ACC112 (cell line): ENCODE measurements around the gene RBFOX2.

Experiments used
- H2AFZ ChIP-seq: fragments of 200-600 bp; sonication (generic); one replicate; pipeline ENCODE4 v1.6.0; 2017; ENCODE audit warnings: antibody characterized with exemption, low read length; ENCODE audit not compliant: unreplicated experiment
- H3K27ac ChIP-seq: fragments of 200-600 bp; sonication (generic); 2 replicates; pipeline ENCODE4 v1.5.1; 2014; ENCODE audit warnings: low read depth, mild to moderate bottlenecking, antibody characterized with exemption, low read length, moderate library complexity
- H3K27me3 ChIP-seq: fragments of 200-600 bp; sonication (generic); 2 replicates; pipeline ENCODE4 v1.6.1; 2014; ENCODE audit warnings: mild to moderate bottlenecking, antibody characterized with exemption, low read length, moderate library complexity, mixed read lengths; ENCODE audit not compliant: insufficient read depth
- H3K36me3 ChIP-seq: fragments of 200-600 bp; sonication (generic); 2 replicates; pipeline ENCODE4 v1.6.1; 2016; ENCODE audit warnings: mild to moderate bottlenecking, antibody characterized with exemption, low read length, moderate library complexity, mixed read lengths; ENCODE audit not compliant: insufficient read depth
- H3K4me1 ChIP-seq: fragments of 200-600 bp; sonication (generic); one replicate; pipeline ENCODE4 v1.6.1; 2016; ENCODE audit warnings: low read length, mixed read lengths; ENCODE audit not compliant: insufficient read depth, unreplicated experiment, control insufficient read depth
- H3K4me3 ChIP-seq: fragments of 200-600 bp; sonication (generic); 2 replicates; pipeline ENCODE4 v1.5.1; 2014; ENCODE audit warnings: mild to moderate bottlenecking, low read depth, low read length
- H3K79me2 ChIP-seq: fragments of 200-600 bp; sonication (generic); one replicate; pipeline ENCODE4 v1.6.0; 2016; ENCODE audit warnings: low read length; ENCODE audit not compliant: control insufficient read depth, unreplicated experiment, insufficient read depth

The RBFOX2 gene

GRCh38 chr22:35914665-35915476, 113.8 kb downstream of the RBFOX2 start:
- no peaks in the 10 kb centered on the region for H3K27me3 ChIP-seq
- H3K27ac ChIP-seq, result peak overlapping the region; percentile 65
- H3K36me3 ChIP-seq, result no peaks in the 10 kb centered on the region
- H3K79me2 ChIP-seq, result peaks cover 35% of the 10 kb centered on the region
- H2AFZ ChIP-seq, result peak overlapping the region; percentile 44
- H3K4me3 ChIP-seq, result peak overlapping the region; percentile 78
- peaks cover 34% of the 10 kb centered on the region for H3K4me1 ChIP-seq

- Histone ChIP-seq H3K4me3 (peak overlapping the region; percentile 78), H3K79me2 (peaks cover 31% of the 10 kb centered on the region), H3K27ac (0 out of 2 replicates have a peak overlapping the region, but pooled peaks have one; percentile 65), H2AFZ (no peak overlapping the region), H3K4me1 (peaks cover 36% of the 10 kb centered on the region), H3K27me3 (no peaks in the 10 kb centered on the region), H3K36me3 (no peaks in the 10 kb centered on the region)
Measured at GRCh38 chr22:35914357-35914664, 114.3 kb downstream of the RBFOX2 start.

- no peak overlapping the region for H3K27ac ChIP-seq
- H3K4me3 ChIP-seq, result peak overlapping the region; percentile 78
- no peak overlapping the region for H2AFZ ChIP-seq
- H3K4me1 ChIP-seq, result peaks cover 36% of the 10 kb centered on the region
- H3K27me3 ChIP-seq, result no peaks in the 10 kb centered on the region
- peaks cover 31% of the 10 kb centered on the region for H3K79me2 ChIP-seq
- no peaks in the 10 kb centered on the region for H3K36me3 ChIP-seq
Measured at GRCh38 chr22:35913925-35914324, 114.7 kb downstream of the RBFOX2 start.

- Histone ChIP-seq H3K36me3 (no peaks in the 10 kb centered on the region), H3K4me3 (no peak overlapping the region), H3K4me1 (peaks cover 30% of the 10 kb centered on the region), H3K79me2 (peaks cover 27% of the 10 kb centered on the region), H3K27ac (no peak overlapping the region), H2AFZ (no peak overlapping the region), H3K27me3 (no peaks in the 10 kb centered on the region)
Measured at GRCh38 chr22:35912658-35913057, 116.0 kb downstream of the RBFOX2 start.

- Histone ChIP-seq H3K27ac (no peak overlapping the region), H3K4me1 (peaks cover 30% of the 10 kb centered on the region), H3K79me2 (peaks cover 26% of the 10 kb centered on the region), H2AFZ (no peak overlapping the region), H3K36me3 (no peaks in the 10 kb centered on the region), H3K4me3 (no peak overlapping the region), H3K27me3 (no peaks in the 10 kb centered on the region)
Measured at GRCh38 chr22:35911877-35912276, 116.7 kb downstream of the RBFOX2 start.

- Histone ChIP-seq H3K79me2 (peaks cover 26% of the 10 kb centered on the region), H3K27ac (no peak overlapping the region), H3K4me3 (no peak overlapping the region), H2AFZ (no peak overlapping the region), H3K27me3 (no peaks in the 10 kb centered on the region), H3K4me1 (peaks cover 27% of the 10 kb centered on the region), H3K36me3 (no peaks in the 10 kb centered on the region)
Measured at GRCh38 chr22:35910926-35911325, 117.7 kb downstream of the RBFOX2 start.

GRCh38 chr22:35910003-35910769, 118.4 kb downstream of the RBFOX2 start:
- 0 out of 2 replicates have a peak overlapping the region, but pooled peaks have one; percentile 8 for H3K27ac ChIP-seq
- H3K79me2 ChIP-seq, result peaks cover 26% of the 10 kb centered on the region
- peaks cover 20% of the 10 kb centered on the region for H3K4me1 ChIP-seq
- H3K36me3 ChIP-seq, result no peaks in the 10 kb centered on the region
- H3K4me3 ChIP-seq, result no peak overlapping the region
- no peak overlapping the region for H2AFZ ChIP-seq
- no peaks in the 10 kb centered on the region for H3K27me3 ChIP-seq

GRCh38 chr22:35905894-35906293, 122.7 kb downstream of the RBFOX2 start:
- H3K4me1 ChIP-seq, result peaks cover 17% of the 10 kb centered on the region
- peaks cover 21% of the 10 kb centered on the region for H3K79me2 ChIP-seq
- no peak overlapping the region for H2AFZ ChIP-seq
- no peak overlapping the region for H3K4me3 ChIP-seq
- H3K27ac ChIP-seq, result no peak overlapping the region
- H3K36me3 ChIP-seq, result no peaks in the 10 kb centered on the region
- no peaks in the 10 kb centered on the region for H3K27me3 ChIP-seq

- Histone ChIP-seq H3K4me1 (peaks cover 18% of the 10 kb centered on the region), H3K27ac (no peak overlapping the region), H3K79me2 (peaks cover 20% of the 10 kb centered on the region), H3K4me3 (no peak overlapping the region), H3K36me3 (no peaks in the 10 kb centered on the region), H3K27me3 (no peaks in the 10 kb centered on the region), H2AFZ (no peak overlapping the region)
Measured at GRCh38 chr22:35904752-35905151, 123.9 kb downstream of the RBFOX2 start.

GRCh38 chr22:35904336-35904692, 124.3 kb downstream of the RBFOX2 start:
- Histone ChIP-seq H3K4me1 (peaks cover 17% of the 10 kb centered on the region), H3K27ac (no peak overlapping the region), H3K79me2 (peaks cover 23% of the 10 kb centered on the region), H3K4me3 (no peak overlapping the region), H2AFZ (no peak overlapping the region), H3K36me3 (no peaks in the 10 kb centered on the region), H3K27me3 (no peaks in the 10 kb centered on the region)
